Measurements from ENCODE around the gene FHIT.

The FHIT gene

DNA sequence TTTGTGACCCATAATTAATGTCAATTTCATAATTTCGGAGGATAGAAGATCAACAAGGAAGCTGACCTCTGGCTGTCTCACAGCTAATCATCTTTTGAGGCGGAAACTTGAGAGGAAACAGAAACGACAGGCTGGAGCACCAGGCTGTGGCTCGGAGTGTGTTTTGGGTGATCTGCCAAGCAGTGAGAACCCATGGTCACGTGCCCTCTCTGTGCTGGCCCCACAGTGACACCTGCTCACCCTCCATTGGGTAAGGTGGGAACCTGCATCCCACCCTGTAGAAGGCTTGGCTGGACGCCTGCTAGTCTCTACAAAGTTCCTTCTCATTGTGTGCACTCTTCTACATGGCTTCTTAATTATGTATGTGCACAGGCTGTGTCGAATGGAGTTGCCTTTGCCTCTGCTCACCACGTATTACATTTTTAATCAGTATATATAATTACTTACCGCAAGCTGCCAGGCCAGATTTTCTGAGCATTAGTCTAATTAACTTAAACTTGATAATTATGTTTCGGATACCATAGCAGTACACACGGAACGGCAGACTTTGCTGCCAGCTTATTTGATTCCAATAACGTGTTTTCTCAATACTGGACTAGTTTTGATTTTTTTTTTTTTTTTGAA, 1482.0 kb downstream of the FHIT start:
- peak in 1 of 2 experiments; percentile 25 for DNase-seq

DNA sequence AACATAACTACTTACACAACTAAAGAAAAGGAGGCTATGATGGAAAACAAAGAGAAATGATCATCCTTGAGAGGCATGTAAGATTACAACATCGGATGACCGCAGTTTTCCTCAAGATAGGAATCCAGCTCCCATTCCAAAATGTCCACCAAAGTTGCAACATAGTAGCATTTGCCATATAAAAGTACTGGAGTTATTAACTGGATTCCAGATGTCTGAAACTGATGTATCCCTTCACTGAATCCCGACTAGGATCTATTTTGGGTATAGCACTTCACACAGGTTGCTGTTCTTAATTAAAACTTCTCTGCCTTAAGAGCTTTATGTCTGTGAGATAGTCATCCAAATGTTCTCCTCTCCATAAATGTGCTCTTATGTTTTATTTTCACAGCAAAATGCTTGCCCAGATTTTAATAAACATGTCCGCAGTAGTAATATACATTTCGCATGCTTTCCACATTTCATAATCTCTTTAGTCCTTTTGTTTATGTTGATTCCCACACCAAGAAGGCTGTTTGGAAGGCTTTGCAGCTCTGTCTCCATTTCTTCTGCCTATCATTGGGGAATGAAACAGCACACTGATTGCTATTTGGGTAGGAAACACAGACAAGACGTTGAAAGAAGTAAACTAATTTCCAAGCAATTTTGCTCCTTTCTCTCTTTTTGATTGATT, 1484.9 kb downstream of the FHIT start:
- DNase-seq: no peak

GRCh38 chr3:59764171-59764570, 1487.1 kb downstream of the FHIT start:
- no peak for DNase-seq

DNA sequence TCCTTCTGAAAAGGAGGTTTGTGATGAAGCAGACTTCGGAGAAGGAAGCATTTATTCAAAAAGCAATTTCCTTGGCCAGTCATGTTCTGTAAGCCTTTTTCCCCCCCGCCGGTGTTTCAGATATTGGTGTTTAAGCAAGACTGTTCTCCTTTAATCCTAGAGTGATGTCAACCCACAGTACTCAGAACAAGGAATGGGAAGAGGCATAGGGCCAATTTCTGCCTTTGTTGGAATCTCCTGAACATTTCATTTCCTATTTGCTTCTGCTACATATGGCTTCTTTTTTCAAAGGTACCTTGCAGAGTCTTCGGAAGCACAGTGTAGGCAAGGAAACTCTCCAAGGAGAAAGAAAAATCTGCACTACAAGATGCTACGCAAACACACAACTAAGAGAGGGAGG, 1488.3 kb downstream of the FHIT start:
- DNase-seq: no peak

- DNase-seq: no peak
Measured at GRCh38 chr3:59759298-59760031, 1491.8 kb downstream of the FHIT start.

DNA sequence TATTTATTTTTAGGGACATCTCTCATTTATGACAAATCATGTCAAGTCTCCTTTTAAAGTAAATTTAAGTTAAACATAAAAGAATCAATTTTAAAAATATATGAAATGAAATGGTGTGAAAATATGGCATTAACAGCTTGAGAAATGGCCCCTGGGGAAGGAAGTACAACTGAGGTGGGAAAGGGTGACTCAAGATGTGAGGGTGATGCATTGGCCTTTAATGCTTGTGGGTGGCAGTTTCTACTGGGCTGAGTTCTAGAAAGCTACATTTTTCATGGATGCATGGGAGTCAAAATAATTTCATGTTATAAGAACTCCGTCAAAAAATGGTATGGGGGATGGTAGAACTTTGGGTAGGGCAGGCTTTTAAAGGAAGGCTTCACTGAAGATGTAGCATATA, 1492.6 kb downstream of the FHIT start:
- no peak for DNase-seq

- no peak for DNase-seq
Measured at GRCh38 chr3:59756934-59757333, 1494.3 kb downstream of the FHIT start.

GRCh38 chr3:59754456-59755129, 1496.7 kb downstream of the FHIT start:
- DNase-seq: no peak

GRCh38 chr3:59753808-59754450, 1497.3 kb downstream of the FHIT start:
- no peak for DNase-seq

DNA sequence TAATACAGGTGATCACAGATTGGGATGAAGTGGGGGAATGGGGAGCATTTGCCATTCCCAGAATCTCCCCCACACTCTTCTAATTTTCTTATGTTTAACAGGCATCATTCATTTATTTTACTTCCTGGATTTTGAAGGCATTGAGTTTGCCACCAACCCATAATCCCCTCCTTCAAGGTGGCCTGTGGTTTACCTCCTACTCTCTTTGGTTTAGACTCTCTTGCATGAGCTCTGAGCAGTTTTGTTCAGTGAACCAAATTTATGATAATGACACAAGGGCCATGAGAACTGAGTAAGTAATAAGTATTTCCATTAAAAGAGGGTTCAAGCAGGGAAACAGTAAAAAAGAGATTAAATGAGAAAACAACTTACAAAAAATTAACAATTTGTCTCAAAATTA, 1498.3 kb downstream of the FHIT start:
- no peak for DNase-seq

DNA sequence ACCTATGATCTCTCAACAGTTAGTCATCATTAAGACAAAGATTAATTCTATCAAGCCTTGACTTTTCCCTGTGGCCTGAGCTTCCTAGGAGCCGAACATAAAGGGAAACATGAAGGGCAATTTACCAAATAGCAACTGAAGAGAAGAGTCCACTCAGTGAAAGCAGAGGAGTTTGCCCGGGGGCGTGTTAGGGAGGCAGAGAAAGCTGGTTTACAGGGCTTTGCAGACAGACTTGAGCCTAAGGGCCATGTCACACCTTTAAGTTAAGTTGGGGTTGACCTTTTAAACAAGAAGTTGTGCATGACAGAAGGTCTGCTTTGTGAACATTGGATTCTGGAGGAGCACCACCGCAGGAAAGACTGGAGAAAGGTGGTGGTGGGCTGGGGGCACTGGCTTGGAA, 1499.6 kb downstream of the FHIT start:
- no peak for DNase-seq

- DNase-seq: no peak
Measured at GRCh38 chr3:59750391-59750790, 1500.9 kb downstream of the FHIT start.

GRCh38 chr3:59749291-59749690, 1502.0 kb downstream of the FHIT start:
- DNase-seq: no peak

DNA sequence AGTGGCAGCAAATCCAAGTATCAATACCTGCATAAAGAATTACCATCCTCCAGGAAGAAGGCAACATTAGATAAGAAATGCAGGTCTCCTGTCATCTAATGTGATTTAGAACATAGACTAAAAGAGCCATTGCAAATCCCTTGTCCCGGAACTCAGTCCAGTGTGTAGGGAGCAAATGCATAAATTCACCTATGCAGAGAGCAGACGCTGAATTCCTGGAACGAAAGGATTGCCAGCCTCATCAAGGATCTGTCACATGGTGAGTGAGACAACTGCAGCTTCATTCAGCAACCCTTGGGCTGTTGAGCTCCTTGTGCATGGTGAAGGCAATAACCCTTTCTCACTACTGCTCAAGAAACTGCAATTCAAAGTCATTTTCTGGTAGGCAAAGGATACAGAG, 1504.7 kb downstream of the FHIT start:
- no peak for DNase-seq

- no peak for DNase-seq
Measured at GRCh38 chr3:59737241-59737640, 1514.0 kb downstream of the FHIT start.

GRCh38 chr3:59734061-59734460, 1517.2 kb downstream of the FHIT start:
- no peak for DNase-seq

- DNase-seq: no peak
Measured at GRCh38 chr3:59733041-59733809, 1518.0 kb downstream of the FHIT start.

- DNase-seq: no peak
Measured at GRCh38 chr3:59731943-59732342, 1519.3 kb downstream of the FHIT start.

DNA sequence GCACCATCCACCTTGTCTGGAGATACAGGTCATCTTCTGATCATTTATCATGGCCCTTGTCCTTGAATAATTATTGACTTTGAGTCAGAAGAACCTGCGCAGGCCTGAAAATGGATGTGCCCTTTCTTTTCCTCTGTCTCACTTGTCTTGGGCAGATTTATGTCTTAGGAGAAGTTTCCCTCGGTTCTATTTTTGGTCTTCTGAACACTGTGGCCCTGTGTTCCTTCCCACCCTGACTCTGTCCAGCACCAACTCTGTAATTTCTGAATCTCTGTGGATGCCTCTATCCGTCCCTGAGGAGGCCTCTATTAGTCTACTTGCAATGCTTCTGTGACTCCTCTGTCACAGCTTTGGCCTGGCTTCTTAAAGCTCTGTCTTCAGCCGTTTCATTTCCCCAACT, 1520.7 kb downstream of the FHIT start:
- no peak for DNase-seq

- no peak for DNase-seq
Measured at GRCh38 chr3:59728587-59728908, 1522.7 kb downstream of the FHIT start.

DNA sequence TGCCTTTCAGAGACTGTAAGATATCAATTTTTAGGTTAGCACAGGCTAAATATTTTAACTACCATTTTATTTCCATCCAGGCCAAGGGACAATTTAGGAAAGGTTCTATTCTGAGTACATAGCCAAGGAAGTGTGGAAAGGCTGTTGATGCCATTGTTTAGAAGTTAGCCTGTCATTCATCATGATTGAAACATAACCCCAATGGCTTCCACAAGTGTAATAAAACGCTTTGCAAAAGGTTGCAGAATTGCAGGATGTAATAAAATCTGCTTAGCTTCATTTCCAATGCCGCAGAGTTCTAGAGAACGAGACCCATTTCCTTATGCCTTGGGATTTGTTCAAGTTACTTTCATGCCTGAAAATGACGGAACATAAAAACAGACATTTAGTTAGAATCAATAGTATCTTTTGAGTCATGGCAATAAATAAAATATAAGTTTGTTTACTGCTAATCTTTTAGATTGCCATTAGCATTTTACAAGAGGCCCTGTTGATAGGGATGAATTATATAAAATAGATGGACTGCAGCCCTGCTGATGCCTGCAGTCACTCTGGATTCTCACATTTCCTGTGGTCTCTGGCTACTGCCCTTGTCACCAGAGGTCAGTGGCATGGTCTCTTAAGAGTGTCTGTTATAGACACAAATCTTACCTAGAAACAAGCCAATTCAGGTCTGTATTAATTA, 1523.2 kb downstream of the FHIT start:
- no peak for DNase-seq

GRCh38 chr3:59726279-59726678, 1525.0 kb downstream of the FHIT start:
- no peak for DNase-seq
